ENCODE measurements around the gene CCBE1.
"Not testable (repeated sequence)": the region's sequence is repeated elsewhere in the genome, so short reads cannot be mapped to it uniquely, and the experiment has no call there.

CCBE1 gene

DNA sequence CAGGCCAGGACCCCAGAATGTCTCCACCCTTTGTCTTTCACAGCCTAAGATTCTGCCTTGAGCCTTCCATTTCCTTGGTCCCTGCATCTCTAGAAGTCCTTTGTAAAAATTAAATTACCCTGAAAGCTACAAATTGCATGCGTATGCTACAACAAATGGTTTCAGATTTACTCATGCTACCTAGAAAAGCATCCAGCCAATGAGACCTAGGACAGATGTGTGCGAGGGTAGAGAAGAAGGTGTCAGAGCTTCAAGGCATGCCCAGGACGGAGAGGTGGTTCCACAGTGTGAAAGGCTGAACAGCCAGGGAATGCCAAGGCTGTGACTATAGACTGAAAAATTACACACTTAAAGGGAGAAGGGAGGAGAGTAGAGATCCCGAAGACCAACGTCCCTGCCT lies 40.2 kb downstream of the CCBE1 start:
- DNase-seq (ENCODE audit: low read depth in 3 of 3) = no peak

DNA sequence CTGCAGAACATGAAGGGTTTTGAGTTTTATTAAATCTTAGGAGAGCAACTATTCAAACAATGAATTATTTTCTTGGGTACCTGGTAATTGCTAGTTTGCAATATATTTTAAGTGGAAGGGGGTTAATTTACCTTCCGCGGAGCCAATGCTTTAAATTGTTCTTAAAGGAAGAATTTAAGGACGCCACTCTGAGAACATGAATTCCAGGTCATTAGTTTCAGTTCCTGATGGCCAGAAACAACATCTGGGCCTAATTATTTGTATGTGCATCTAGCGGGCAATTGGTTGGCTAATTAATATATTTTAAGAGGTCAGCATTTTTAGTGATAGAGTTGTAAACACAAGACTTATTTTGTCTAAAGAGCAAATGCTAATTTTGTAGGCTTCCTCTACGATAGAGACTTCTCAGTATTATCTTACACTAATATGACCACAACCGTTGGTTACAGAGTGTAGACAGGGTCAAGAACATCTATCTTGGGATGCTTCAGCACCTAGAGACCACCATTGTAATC lies 40.8 kb downstream of the CCBE1 start:
- no peak for DNase-seq (ENCODE audit: low read depth in 3 of 3)

DNA sequence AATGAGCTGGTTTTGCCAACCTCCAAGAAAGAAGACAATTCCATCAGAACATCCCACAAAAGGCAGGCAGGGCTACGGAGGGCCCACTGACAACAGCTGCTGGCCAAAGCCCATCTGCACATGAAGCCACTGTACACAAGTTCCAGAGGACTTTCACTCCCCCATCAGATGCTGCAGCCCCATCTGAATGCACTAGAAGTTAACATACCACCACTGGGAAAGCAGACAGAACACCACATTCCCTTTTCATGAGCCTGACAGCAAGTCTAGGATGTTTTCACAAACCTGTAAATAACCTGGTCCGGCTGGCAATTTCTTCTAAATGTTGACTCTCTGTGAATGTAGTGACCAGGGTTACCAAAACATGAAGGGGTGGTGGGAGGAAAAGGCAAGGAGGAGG lies 41.5 kb downstream of the CCBE1 start:
- no peak for DNase-seq (ENCODE audit: low read depth in 3 of 3)

GRCh38 chr18:59651071-59651470 lies 46.2 kb downstream of the CCBE1 start:
- no peak for DNase-seq (ENCODE audit: low read depth in 3 of 3)

DNA sequence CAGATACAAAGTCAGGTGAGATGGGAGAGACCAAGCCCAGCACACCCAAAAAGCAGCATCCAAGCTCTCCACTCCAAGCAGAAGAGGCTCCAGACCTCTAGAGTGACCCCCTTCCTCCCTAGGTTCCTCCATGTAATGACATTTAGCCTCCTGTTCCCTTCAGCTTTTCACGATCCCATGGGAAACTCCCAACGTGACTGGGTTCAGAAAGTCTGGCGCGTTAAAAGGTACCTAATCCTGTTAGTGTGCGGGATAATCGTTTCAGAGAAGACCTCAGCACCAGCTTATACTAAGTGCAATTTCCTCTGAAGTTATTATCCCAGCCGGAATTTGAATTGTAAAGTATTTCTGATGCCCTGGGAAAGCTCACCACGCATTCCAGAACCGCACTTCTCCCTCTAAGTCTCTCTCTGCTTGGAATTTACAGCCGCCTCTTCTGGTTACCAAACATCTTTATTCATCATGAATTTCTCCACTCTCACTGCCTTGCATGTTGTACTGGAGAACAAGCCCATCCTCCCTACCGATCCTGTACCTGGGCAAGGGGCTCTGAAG lies 46.9 kb downstream of the CCBE1 start:
- DNase-seq (ENCODE audit: low read depth in 3 of 3) = no peak

DNA sequence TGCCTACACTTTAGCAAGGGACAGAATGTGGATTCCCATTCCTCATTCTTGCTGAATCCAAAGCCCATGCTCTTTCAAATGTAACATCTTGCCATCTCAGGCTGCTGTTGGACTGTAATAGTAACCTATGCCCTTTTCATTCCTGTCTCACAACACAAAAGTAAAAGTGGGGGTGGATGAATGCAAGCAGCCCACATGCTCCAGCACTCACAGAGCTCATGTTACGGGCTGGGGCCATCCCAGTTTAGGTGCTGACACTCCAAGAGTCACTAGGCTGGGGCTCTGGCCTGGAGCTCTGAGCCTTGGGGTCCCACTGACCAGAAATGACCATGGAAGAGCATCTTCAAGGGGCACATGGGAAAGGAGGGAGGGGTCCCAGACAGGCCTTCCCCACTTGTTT lies 47.6 kb downstream of the CCBE1 start:
- DNase-seq (ENCODE audit: low read depth in 3 of 3) = no peak

DNA sequence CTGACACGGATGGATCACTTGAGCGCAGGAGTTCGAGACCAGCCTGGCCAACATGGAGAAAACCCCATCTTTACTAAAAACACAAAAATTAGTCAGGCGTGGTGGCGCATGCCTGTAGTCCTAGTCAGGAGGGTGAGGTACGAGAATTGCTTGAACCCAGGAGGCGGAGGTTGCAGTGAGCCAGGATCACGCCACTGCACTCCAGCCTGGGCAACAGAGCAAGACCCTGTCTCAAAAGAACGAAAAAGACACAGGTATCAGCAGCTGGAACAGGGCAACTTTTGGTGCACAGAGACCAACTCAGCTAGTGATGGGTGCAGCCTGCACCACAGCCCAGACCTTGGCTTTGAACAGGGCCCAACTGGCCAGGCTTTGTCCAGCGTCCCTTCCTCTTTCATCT lies 48.8 kb downstream of the CCBE1 start:
- DNase-seq (ENCODE audit: low read depth in 3 of 3) = not testable (repeated sequence)

DNA sequence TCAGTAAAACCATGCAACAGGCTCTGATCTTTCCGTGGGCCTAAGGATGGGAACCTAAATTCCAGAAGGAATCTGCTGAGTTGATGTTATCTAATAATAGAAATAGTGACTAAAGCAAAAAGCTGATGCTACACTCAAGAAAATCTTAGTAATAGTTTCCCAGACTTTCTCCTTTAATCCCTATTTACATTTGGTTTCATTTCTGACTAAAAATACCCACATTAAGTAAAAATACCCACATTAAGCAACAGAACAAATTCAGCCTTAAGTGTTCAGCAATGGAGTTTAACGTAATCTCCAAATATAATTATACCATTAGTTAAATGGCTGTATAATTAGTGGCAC lies 50.3 kb downstream of the CCBE1 start:
- DNase-seq (ENCODE audit: low read depth in 3 of 3) = no peak

GRCh38 chr18:59646228-59646962 lies 50.8 kb downstream of the CCBE1 start:
- DNase-seq (ENCODE audit: low read depth in 3 of 3) = no peak

DNA sequence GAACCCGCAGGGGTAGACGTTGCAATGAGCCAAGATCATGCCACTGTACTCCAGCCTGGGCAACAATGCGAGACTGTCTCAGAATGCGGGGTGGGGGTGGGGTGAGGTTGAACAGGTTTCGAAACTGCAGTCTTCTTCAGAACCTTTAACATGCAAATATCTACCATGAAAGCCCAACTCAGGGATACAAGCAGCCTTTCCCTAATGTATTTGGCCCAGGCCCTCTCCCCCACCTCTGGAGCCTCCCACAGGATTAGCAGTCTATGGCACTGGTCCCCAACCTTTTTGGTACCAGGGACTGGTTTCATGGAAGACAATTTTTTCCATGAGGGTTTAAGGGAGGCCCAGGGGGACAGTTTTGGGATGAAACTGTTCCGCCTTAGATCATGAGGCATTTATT lies 53.5 kb downstream of the CCBE1 start:
- DNase-seq (ENCODE audit: low read depth in 3 of 3) = no peak

- DNase-seq (ENCODE audit: low read depth in 3 of 3) = no peak
These were observed 56.5 kb downstream of the CCBE1 start for GRCh38 chr18:59640721-59641120.

DNA sequence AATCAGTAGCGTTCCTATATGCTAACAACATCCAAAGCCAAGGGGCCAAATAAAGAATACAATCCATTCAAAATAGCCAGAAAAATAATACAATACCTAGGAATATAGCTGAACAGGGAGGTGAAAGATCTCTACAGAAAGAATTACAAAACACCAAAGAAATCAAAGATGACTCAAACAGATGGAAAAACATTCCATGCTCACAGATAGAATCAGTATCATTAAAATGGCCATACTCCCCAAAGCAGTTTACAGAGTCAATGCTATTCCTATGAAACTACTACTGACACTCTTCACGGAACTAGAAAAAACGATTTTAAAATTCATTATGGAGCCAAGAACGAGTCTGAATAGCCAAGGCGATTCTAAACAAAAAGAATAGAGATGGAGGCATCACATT lies 57.4 kb downstream of the CCBE1 start:
- DNase-seq (ENCODE audit: low read depth in 3 of 3) = no peak

- no peak for DNase-seq (ENCODE audit: low read depth in 3 of 3)
These were observed 58.1 kb downstream of the CCBE1 start for GRCh38 chr18:59639136-59639535.

DNA sequence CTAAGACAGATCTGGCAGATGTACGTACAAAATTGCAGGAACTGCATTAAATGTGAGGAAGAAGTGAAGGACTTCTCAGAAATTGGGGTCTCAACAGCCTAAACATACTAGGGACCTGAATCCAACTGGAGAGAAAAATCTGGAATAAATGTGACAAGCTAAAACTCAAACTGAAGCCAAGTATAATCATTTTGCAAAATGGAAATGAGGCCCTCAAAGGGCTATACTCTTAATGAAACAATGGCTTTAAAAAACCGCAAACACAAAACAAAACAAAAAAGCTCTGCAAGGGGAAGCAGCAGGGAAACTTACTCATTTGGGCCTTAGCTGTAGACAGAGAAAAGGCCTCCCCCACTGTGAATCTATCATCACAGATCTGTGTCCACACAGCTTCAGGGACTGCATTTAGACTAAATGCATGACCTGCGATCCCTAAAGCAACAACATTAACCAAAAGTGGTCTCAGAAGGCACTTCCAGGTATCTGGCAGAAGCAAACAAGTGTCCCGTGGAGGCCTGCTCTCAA lies 63.2 kb downstream of the CCBE1 start:
- DNase-seq (ENCODE audit: low read depth in 3 of 3) = no peak

DNA sequence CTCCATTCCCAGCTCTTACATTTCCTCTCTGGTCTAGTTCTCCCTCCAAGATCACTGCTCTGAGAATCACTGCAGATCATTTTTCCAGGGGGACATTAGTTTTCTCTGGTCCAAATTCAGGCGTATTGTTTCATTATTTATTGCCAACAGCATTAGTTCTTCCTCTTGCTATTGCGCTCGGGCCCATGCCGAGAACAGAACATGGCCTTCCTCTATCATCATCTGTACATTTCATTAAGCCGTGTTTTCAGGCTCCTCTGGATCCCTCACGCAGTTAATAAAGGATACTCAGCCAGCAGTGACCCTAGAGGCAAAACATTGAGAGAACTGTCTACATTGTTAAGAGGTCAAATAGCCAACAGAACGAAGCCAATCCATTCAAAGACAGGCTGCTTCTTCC lies 63.9 kb downstream of the CCBE1 start:
- no peak for DNase-seq (ENCODE audit: low read depth in 3 of 3)

- no peak for DNase-seq (ENCODE audit: low read depth in 3 of 3)
These were observed 65.5 kb downstream of the CCBE1 start for GRCh38 chr18:59631583-59632181.

- DNase-seq (ENCODE audit: low read depth in 3 of 3) = no peak
These were observed 67.3 kb downstream of the CCBE1 start for GRCh38 chr18:59629894-59630293.

GRCh38 chr18:59628995-59629394 lies 68.2 kb downstream of the CCBE1 start:
- DNase-seq (ENCODE audit: low read depth in 3 of 3) = no peak

GRCh38 chr18:59627414-59627813 lies 69.8 kb downstream of the CCBE1 start:
- DNase-seq (ENCODE audit: low read depth in 3 of 3) = no peak

- no peak for DNase-seq (ENCODE audit: low read depth in 3 of 3)
These were observed 72.9 kb downstream of the CCBE1 start for GRCh38 chr18:59624369-59624765.

- DNase-seq (ENCODE audit: low read depth in 3 of 3) = no peak
These were observed 73.5 kb downstream of the CCBE1 start for GRCh38 chr18:59623456-59624368.

GRCh38 chr18:59621027-59621426 lies 76.2 kb downstream of the CCBE1 start:
- no peak for DNase-seq (ENCODE audit: low read depth in 3 of 3)

Data from stimulated activated CD4-positive, alpha-beta T cell treated with anti-CD3 and anti-CD28 coated beads, TNF-alpha, amount 100 ng/mL, for 4 hours (primary cell).